ENCODE results near the gene SLC6A11.

The SLC6A11 gene

GRCh38 chr3:10982782-10983181, 166.8 kb downstream of the SLC6A11 start:
- no peak overlapping the region for H2AFZ ChIP-seq (ENCODE audit: low read depth, low read length)
- H3K4me3 ChIP-seq (ENCODE audit: low read length): no peak overlapping the region
- no peaks in the 10 kb centered on the region for H3K9me3 ChIP-seq (ENCODE audit: low read length)
- no peaks in the 10 kb centered on the region for H3K27me3 ChIP-seq (ENCODE audit: insufficient read depth, low read length)
- H3K4me1 ChIP-seq (ENCODE audit: insufficient read depth, low read length): no peaks in the 10 kb centered on the region
- H3K36me3 ChIP-seq (ENCODE audit: insufficient read depth, low read length): no peaks in the 10 kb centered on the region

GRCh38 chr3:10983219-10983916, 167.3 kb downstream of the SLC6A11 start:
- H3K9me3 ChIP-seq (ENCODE audit: low read length): no peaks in the 10 kb centered on the region
- no peaks in the 10 kb centered on the region for H3K36me3 ChIP-seq (ENCODE audit: insufficient read depth, low read length)
- no peak overlapping the region for H2AFZ ChIP-seq (ENCODE audit: low read depth, low read length)
- H3K4me1 ChIP-seq (ENCODE audit: insufficient read depth, low read length): no peaks in the 10 kb centered on the region
- H3K27me3 ChIP-seq (ENCODE audit: insufficient read depth, low read length): no peaks in the 10 kb centered on the region
- H3K4me3 ChIP-seq (ENCODE audit: low read length): no peak overlapping the region

GRCh38 chr3:10984371-10984896, 168.4 kb downstream of the SLC6A11 start:
- H3K9me3 ChIP-seq (ENCODE audit: low read length): no peaks in the 10 kb centered on the region

GRCh38 chr3:10985181-10985580, 169.2 kb downstream of the SLC6A11 start:
- H3K4me3 ChIP-seq (ENCODE audit: low read length): no peak overlapping the region
- no peaks in the 10 kb centered on the region for H3K9me3 ChIP-seq (ENCODE audit: low read length)
- H2AFZ ChIP-seq (ENCODE audit: low read depth, low read length): no peak overlapping the region
- H3K27me3 ChIP-seq (ENCODE audit: insufficient read depth, low read length): no peaks in the 10 kb centered on the region
- H3K36me3 ChIP-seq (ENCODE audit: insufficient read depth, low read length): no peaks in the 10 kb centered on the region
- no peaks in the 10 kb centered on the region for H3K4me1 ChIP-seq (ENCODE audit: insufficient read depth, low read length)

More at GRCh38 chr3:10984371-10984896, 168.4 kb downstream of the SLC6A11 start:
- no peak overlapping the region for H2AFZ ChIP-seq (ENCODE audit: low read depth, low read length)
- no peak overlapping the region for H3K4me3 ChIP-seq (ENCODE audit: low read length)
- H3K4me1 ChIP-seq (ENCODE audit: insufficient read depth, low read length): no peaks in the 10 kb centered on the region
- H3K27me3 ChIP-seq (ENCODE audit: insufficient read depth, low read length): no peaks in the 10 kb centered on the region
- H3K36me3 ChIP-seq (ENCODE audit: insufficient read depth, low read length): no peaks in the 10 kb centered on the region

- Histone ChIP-seq H3K27me3 (ENCODE audit: insufficient read depth, low read length) (peaks cover 12% of the 10 kb centered on the region), H3K4me1 (ENCODE audit: insufficient read depth, low read length) (no peaks in the 10 kb centered on the region)
These were observed 170.6 kb downstream of the SLC6A11 start for GRCh38 chr3:10986592-10986991.

GRCh38 chr3:10988001-10988665, 172.1 kb downstream of the SLC6A11 start:
- Histone ChIP-seq H3K4me3 (ENCODE audit: low read length) (no peak overlapping the region), H2AFZ (ENCODE audit: low read depth, low read length) (no peak overlapping the region), H3K27me3 (ENCODE audit: insufficient read depth, low read length) (peaks cover 22% of the 10 kb centered on the region), H3K4me1 (ENCODE audit: insufficient read depth, low read length) (no peaks in the 10 kb centered on the region), H3K36me3 (ENCODE audit: insufficient read depth, low read length) (no peaks in the 10 kb centered on the region), H3K9me3 (ENCODE audit: low read length) (no peaks in the 10 kb centered on the region)

More at GRCh38 chr3:10986592-10986991, 170.6 kb downstream of the SLC6A11 start:
- Histone ChIP-seq H3K36me3 (ENCODE audit: insufficient read depth, low read length) (no peaks in the 10 kb centered on the region), H3K9me3 (ENCODE audit: low read length) (no peaks in the 10 kb centered on the region), H3K4me3 (ENCODE audit: low read length) (no peak overlapping the region), H2AFZ (ENCODE audit: low read depth, low read length) (no peak overlapping the region)

- H2AFZ ChIP-seq (ENCODE audit: low read depth, low read length): no peak overlapping the region
- H3K4me3 ChIP-seq (ENCODE audit: low read length): no peak overlapping the region
- H3K4me1 ChIP-seq (ENCODE audit: insufficient read depth, low read length): no peaks in the 10 kb centered on the region
- no peaks in the 10 kb centered on the region for H3K9me3 ChIP-seq (ENCODE audit: low read length)
- peaks cover 31% of the 10 kb centered on the region for H3K27me3 ChIP-seq (ENCODE audit: insufficient read depth, low read length)
- H3K36me3 ChIP-seq (ENCODE audit: insufficient read depth, low read length): no peaks in the 10 kb centered on the region
These were observed 173.0 kb downstream of the SLC6A11 start for GRCh38 chr3:10988991-10989484.
